HG03457 (cell line): ENCODE measurements around the gene STON1.
"Not testable (repeated sequence)": the region's sequence is repeated elsewhere in the genome, so short reads cannot be mapped to it uniquely, and the experiment has no call there.

Source experiments
- ATAC-seq: cut with Tn5 transposase; IDR thresholded peaks from one replicate; pipeline ENCODE4 v1.9.1; 2021; ENCODE audit warnings: moderate number of reproducible peaks; ENCODE audit not compliant: unreplicated experiment

The STON1 gene

GRCh38 chr2:48614581-48614980 lies 84.6 kb downstream of the STON1 start:
- not testable (repeated sequence) for ATAC-seq

GRCh38 chr2:48617618-48618017 lies 87.7 kb downstream of the STON1 start, which contains the start of gene GTF2A1L:
GTF2A1L (plus strand) TSS chr2:48617856; CDS start chr2:48617875, 19 bp downstream.
- ATAC-seq: no peak

GRCh38 chr2:48619526-48619925 lies 89.6 kb downstream of the STON1 start:
- ATAC-seq: no peak

GRCh38 chr2:48620604-48621003 lies 90.7 kb downstream of the STON1 start:
- ATAC-seq: no peak

GRCh38 chr2:48622691-48623090 lies 92.7 kb downstream of the STON1 start:
- ATAC-seq: not testable (repeated sequence)

- ATAC-seq: no peak
Measured at GRCh38 chr2:48624696-48625095, 94.7 kb downstream of the STON1 start.

GRCh38 chr2:48626047-48626446 lies 96.1 kb downstream of the STON1 start:
- no peak for ATAC-seq

- no peak for ATAC-seq
Measured at GRCh38 chr2:48633143-48633542, 103.2 kb downstream of the STON1 start.

- no peak for ATAC-seq
Measured at GRCh38 chr2:48635786-48636185, 105.8 kb downstream of the STON1 start.

GRCh38 chr2:48638261-48638660 lies 108.3 kb downstream of the STON1 start:
- ATAC-seq: no peak
